ENCODE measurements around the gene PAM. TPM values are rescaled to one million over a fixed set of nuclear protein-coding genes. Genes with fewer than 3 reads are reported as not detected.

PAM gene
- total and polyA plus RNA-seq, 4 donors, result 8.2 to 27.5 (median 13.7) TPM

DNA sequence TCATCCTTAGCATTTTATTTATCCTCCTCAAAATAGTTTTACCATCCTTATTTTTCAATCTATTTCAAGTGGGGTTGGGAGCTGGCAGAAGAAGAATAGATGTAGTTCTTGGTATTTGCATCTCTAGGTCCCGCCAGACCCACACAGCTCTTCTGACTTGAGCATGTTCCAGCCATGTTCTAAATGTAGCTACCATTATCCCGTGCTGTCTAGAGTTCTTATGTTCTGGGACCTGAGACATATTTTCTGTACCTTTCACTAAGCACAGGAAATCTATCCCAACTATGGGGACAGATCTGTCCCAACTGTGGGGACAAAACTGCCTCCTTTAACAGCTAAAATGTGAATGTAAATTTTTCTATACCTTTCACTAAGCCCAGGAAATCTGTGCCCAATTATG lies 32.0 kb downstream of the PAM start:
- TF ChIP-seq FOXA2 (IDR thresholded peaks at IDR 0.05), result no peak
- no peak for TF ChIP-seq NR2F2 (IDR thresholded peaks at IDR 0.05)
- TF ChIP-seq YY1 (IDR thresholded peaks at IDR 0.05), result no peak
- TF ChIP-seq TAF1 (conservative IDR thresholded peaks at IDR 0.05), result no peak
- TF ChIP-seq, protein P1, sequence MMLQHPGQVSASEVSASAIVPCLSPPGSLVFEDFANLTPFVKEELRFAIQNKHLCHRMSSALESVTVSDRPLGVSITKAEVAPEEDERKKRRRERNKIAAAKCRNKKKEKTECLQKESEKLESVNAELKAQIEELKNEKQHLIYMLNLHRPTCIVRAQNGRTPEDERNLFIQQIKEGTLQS (IDR thresholded peaks at IDR 0.05), result no peak
- TF ChIP-seq RAD21 (IDR thresholded peaks at IDR 0.05), result no peak
- TF ChIP-seq HNF4G (IDR thresholded peaks at IDR 0.05), result no peak
- no peak for TF ChIP-seq HNF4A (conservative IDR thresholded peaks at IDR 0.05)
- no peak for TF ChIP-seq GABPA (IDR thresholded peaks at IDR 0.05 in 1 of 2, conservative IDR thresholded peaks at IDR 0.05 in 1 of 2)
- TF ChIP-seq, protein P2, sequence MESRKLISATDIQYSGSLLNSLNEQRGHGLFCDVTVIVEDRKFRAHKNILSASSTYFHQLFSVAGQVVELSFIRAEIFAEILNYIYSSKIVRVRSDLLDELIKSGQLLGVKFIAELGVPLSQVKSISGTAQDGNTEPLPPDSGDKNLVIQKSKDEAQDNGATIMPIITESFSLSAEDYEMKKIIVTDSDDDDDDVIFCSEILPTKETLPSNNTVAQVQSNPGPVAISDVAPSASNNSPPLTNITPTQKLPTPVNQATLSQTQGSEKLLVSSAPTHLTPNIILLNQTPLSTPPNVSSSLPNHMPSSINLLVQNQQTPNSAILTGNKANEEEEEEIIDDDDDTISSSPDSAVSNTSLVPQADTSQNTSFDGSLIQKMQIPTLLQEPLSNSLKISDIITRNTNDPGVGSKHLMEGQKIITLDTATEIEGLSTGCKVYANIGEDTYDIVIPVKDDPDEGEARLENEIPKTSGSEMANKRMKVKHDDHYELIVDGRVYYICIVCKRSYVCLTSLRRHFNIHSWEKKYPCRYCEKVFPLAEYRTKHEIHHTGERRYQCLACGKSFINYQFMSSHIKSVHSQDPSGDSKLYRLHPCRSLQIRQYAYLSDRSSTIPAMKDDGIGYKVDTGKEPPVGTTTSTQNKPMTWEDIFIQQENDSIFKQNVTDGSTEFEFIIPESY (IDR thresholded peaks at IDR 0.05), result no peak
- TF ChIP-seq SP1 (IDR thresholded peaks at IDR 0.05), result no peak
- TF ChIP-seq, protein P3, sequence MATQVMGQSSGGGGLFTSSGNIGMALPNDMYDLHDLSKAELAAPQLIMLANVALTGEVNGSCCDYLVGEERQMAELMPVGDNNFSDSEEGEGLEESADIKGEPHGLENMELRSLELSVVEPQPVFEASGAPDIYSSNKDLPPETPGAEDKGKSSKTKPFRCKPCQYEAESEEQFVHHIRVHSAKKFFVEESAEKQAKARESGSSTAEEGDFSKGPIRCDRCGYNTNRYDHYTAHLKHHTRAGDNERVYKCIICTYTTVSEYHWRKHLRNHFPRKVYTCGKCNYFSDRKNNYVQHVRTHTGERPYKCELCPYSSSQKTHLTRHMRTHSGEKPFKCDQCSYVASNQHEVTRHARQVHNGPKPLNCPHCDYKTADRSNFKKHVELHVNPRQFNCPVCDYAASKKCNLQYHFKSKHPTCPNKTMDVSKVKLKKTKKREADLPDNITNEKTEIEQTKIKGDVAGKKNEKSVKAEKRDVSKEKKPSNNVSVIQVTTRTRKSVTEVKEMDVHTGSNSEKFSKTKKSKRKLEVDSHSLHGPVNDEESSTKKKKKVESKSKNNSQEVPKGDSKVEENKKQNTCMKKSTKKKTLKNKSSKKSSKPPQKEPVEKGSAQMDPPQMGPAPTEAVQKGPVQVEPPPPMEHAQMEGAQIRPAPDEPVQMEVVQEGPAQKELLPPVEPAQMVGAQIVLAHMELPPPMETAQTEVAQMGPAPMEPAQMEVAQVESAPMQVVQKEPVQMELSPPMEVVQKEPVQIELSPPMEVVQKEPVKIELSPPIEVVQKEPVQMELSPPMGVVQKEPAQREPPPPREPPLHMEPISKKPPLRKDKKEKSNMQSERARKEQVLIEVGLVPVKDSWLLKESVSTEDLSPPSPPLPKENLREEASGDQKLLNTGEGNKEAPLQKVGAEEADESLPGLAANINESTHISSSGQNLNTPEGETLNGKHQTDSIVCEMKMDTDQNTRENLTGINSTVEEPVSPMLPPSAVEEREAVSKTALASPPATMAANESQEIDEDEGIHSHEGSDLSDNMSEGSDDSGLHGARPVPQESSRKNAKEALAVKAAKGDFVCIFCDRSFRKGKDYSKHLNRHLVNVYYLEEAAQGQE (IDR thresholded peaks at IDR 0.05), result no peak
- TF ChIP-seq, protein P4, sequence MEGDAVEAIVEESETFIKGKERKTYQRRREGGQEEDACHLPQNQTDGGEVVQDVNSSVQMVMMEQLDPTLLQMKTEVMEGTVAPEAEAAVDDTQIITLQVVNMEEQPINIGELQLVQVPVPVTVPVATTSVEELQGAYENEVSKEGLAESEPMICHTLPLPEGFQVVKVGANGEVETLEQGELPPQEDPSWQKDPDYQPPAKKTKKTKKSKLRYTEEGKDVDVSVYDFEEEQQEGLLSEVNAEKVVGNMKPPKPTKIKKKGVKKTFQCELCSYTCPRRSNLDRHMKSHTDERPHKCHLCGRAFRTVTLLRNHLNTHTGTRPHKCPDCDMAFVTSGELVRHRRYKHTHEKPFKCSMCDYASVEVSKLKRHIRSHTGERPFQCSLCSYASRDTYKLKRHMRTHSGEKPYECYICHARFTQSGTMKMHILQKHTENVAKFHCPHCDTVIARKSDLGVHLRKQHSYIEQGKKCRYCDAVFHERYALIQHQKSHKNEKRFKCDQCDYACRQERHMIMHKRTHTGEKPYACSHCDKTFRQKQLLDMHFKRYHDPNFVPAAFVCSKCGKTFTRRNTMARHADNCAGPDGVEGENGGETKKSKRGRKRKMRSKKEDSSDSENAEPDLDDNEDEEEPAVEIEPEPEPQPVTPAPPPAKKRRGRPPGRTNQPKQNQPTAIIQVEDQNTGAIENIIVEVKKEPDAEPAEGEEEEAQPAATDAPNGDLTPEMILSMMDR (IDR thresholded peaks at IDR 0.05; ENCODE audit: low read depth, low read length, missing input control), result no peak
- TF ChIP-seq JUND (IDR thresholded peaks at IDR 0.05), result no peak
- TF ChIP-seq EGR1 (IDR thresholded peaks at IDR 0.05; ENCODE audit: low read depth in 2 of 2), result no peak
- WGBS, result 96% methylated on average over 2 of the region's 2 CpGs

DNA sequence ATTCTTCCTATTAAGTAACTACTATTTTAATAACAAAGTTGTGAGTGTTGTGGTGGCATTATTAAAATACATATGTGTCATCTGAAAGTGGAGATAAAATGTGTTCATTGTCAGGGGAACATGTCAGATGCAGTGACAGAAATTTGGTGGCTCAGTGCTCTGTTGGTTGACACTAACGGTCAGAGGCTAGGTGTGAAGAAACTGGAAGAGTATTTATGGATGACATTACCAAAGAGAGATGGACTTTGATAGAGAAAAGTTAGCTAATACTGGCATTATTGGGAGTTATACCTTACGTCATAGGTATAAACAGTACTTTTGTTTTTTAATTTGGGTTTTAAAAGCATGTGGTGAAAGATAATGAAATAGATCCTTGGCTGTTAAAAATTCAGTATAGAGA lies 33.7 kb downstream of the PAM start:
- Histone ChIP-seq H3K27me3 (ENCODE audit: control insufficient read depth in 4 of 4, insufficient read depth in 4 of 4, low read length in 3 of 4) (no peaks in the 10 kb centered on the region), H3K27ac (ENCODE audit: low read depth in 1 of 2, low read length in 2 of 2) (peak overlapping the region; percentile 32 to 65), H3K9ac (ENCODE audit: low read depth in 1 of 2, low read length in 2 of 2) (no peak overlapping the region), H3K4me1 (ENCODE audit: control insufficient read depth in 4 of 4, insufficient read depth in 4 of 4, low read length in 3 of 4) (peaks cover 0 to 6% (median under 1%) of the 10 kb centered on the region in 4 donors), H3K36me3 (ENCODE audit: control insufficient read depth in 4 of 4, insufficient read depth in 3 of 4, low read depth in 1 of 4, low read length in 3 of 4) (no peaks in the 10 kb centered on the region), H3K9me3 (ENCODE audit: control insufficient read depth in 4 of 4, low read length in 3 of 4) (no peaks in the 10 kb centered on the region), H3K4me3 (ENCODE audit: low read depth in 1 of 3, low read length in 3 of 3) (no peak overlapping the region)
- DNase-seq (ENCODE audit: low spot score), result no peak
- 39% methylated on average over 2 of the region's 2 CpGs for WGBS
- TF ChIP-seq EGR1 (IDR thresholded peaks at IDR 0.05; ENCODE audit: low read depth in 2 of 2), result no peak
- peak; percentile 11 to 44 for TF ChIP-seq RXRA (IDR thresholded peaks at IDR 0.05)
- TF ChIP-seq, protein P4 (IDR thresholded peaks at IDR 0.05; ENCODE audit: low read depth, low read length, missing input control), result no peak
- no peak for TF ChIP-seq FOXA1 (IDR thresholded peaks at IDR 0.05)
- peak; percentile 65 for TF ChIP-seq SP1 (IDR thresholded peaks at IDR 0.05)
- TF ChIP-seq JUND (IDR thresholded peaks at IDR 0.05), result peak; percentile 37 to 38
- peak; percentile 9 for TF ChIP-seq YY1 (IDR thresholded peaks at IDR 0.05)
- TF ChIP-seq, protein P3 (IDR thresholded peaks at IDR 0.05), result no peak
- TF ChIP-seq RAD21 (IDR thresholded peaks at IDR 0.05), result no peak
- peak; percentile 16 for TF ChIP-seq TAF1 (conservative IDR thresholded peaks at IDR 0.05)
- TF ChIP-seq, protein P1 (IDR thresholded peaks at IDR 0.05), result no peak
- peak in 1 of 2 donors; percentile 20 for TF ChIP-seq GABPA (IDR thresholded peaks at IDR 0.05 in 1 of 2, conservative IDR thresholded peaks at IDR 0.05 in 1 of 2)
- TF ChIP-seq HNF4A (conservative IDR thresholded peaks at IDR 0.05), result peak; percentile 83 to 88
- peak; percentile 67 for TF ChIP-seq HNF4G (IDR thresholded peaks at IDR 0.05)

More for the DNA sequence above, 32.0 kb downstream of the PAM start:
- Histone ChIP-seq H3K9ac (ENCODE audit: low read depth in 1 of 2, low read length in 2 of 2) (no peak overlapping the region), H3K27me3 (ENCODE audit: control insufficient read depth in 4 of 4, insufficient read depth in 4 of 4, low read length in 3 of 4) (no peaks in the 10 kb centered on the region), H3K4me3 (ENCODE audit: low read depth in 1 of 3, low read length in 3 of 3) (no peak overlapping the region), H3K4me1 (ENCODE audit: control insufficient read depth in 4 of 4, insufficient read depth in 4 of 4, low read length in 3 of 4) (peaks cover 0 to 10% (median 2%) of the 10 kb centered on the region in 4 donors), H3K27ac (ENCODE audit: low read depth in 1 of 2, low read length in 2 of 2) (no peak overlapping the region), H3K9me3 (ENCODE audit: control insufficient read depth in 4 of 4, low read length in 3 of 4) (no peaks in the 10 kb centered on the region), H3K36me3 (ENCODE audit: control insufficient read depth in 4 of 4, insufficient read depth in 3 of 4, low read depth in 1 of 4, low read length in 3 of 4) (no peaks in the 10 kb centered on the region)
- no peak for DNase-seq (ENCODE audit: low spot score)
